Left ventricle myocardium inferior (tissue), 1 donor: ENCODE measurements around the gene ZKSCAN1. TPM values are rescaled to one million over a fixed set of nuclear protein-coding genes. Genes with fewer than 3 reads are reported as not detected.

Experiments used
- DNase-seq: peaks from one replicate; pipeline ENCODE4 v3.0.0-alpha.2; 2020
- H3K27ac ChIP-seq: fragments of 200-600 bp; replicated peaks from 2 replicates; pipeline ENCODE4 v1.8.0; 2021
- H3K27me3 ChIP-seq: fragments of 200-600 bp; 2 replicates; pipeline ENCODE4 v1.8.0; 2021; ENCODE audit warnings: low read depth
- H3K36me3 ChIP-seq: fragments of 200-600 bp; 2 replicates; pipeline ENCODE4 v1.8.0; 2021
- H3K4me1 ChIP-seq: fragments of 200-600 bp; 2 replicates; pipeline ENCODE4 v1.8.0; 2021
- H3K4me3 ChIP-seq: fragments of 200-600 bp; 2 replicates; pipeline ENCODE4 v1.8.0; 2021; ENCODE audit warnings: mild to moderate bottlenecking, moderate library complexity
- H3K9me3 ChIP-seq: fragments of 200-600 bp; replicated peaks from 2 replicates; pipeline ENCODE4 v1.8.0; 2021
- CTCF ChIP-seq: fragments of 200-600 bp; IDR thresholded peaks from 2 replicates; pipeline ENCODE4 v1.8.0; 2021; ENCODE audit warnings: antibody characterized with exemption, mild to moderate bottlenecking, borderline replicate concordance
- intact Hi-C: fragments of 100-400 bp; cut with micrococcal nuclease; formaldehyde crosslinking; loops from one replicate; pipeline ENCODE4 v1.11.0; 2022
- total RNA-seq: library from RNA; stranded (reverse); fragmentation: NEBNext Ultra II Directional; extraction: Animal tissue kit (Norgen Biotek cat#: 25700); gene quantifications from one replicate; pipeline ENCODE4 v1.2.1, GENCODE V29; 2021
- donor health status: DM: no; HTN: yes; CAD: no; lungs with severe emphysema.

The ZKSCAN1 gene
- total RNA-seq, 1 donor from 2014 or later, result 37.1 TPM

GRCh38 chr7:100065452-100066186 is 50.2 kb downstream of the ZKSCAN1 start:
- Histone ChIP-seq H3K4me1 (peaks cover 20% of the 10 kb centered on the region), H3K27me3 (no peaks in the 10 kb centered on the region), H3K27ac (peak overlapping the region; percentile 79), H3K36me3 (peaks cover 63% of the 10 kb centered on the region), H3K9me3 (peaks cover 19% of the 10 kb centered on the region), H3K4me3 (no peak overlapping the region)
- intact Hi-C loops, result no loop called here
- no peak for DNase-seq
- no peak for TF ChIP-seq CTCF

DNA sequence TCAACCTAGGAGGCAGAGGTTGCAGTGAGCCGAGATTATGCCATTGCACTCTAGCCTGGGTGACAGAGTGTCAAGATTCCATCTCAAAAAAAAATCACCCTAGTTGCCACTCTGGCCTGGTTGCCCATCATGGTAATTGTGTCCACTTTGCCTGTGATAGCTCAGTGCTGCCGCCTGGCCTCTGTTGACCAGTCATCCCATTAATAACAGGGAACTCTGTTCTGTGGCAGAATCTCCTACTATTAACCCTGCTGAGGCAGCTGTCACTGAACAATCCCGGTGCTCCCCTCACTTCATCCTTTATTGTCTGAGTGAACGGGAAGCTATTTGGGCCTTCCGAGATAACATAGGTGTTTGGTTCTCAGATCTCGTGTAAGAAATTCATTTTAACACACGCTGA is 51.6 kb downstream of the ZKSCAN1 start:
- Histone ChIP-seq H3K9me3 (peaks cover 32% of the 10 kb centered on the region), H3K27me3 (no peaks in the 10 kb centered on the region), H3K27ac (no peak overlapping the region), H3K4me3 (no peak overlapping the region), H3K4me1 (peaks cover 25% of the 10 kb centered on the region), H3K36me3 (peaks cover 64% of the 10 kb centered on the region)
- no peak for DNase-seq
- intact Hi-C loops, result no loop called here
- no peak for TF ChIP-seq CTCF

- no peaks in the 10 kb centered on the region for H3K27me3 ChIP-seq
- H3K4me3 ChIP-seq, result no peak overlapping the region
- no peak overlapping the region for H3K27ac ChIP-seq
- peaks cover 67% of the 10 kb centered on the region for H3K36me3 ChIP-seq
- DNase-seq, result no peak
- no peak for TF ChIP-seq CTCF
- intact Hi-C loops, result no loop called here
- peaks cover 24% of the 10 kb centered on the region for H3K4me1 ChIP-seq
- H3K9me3 ChIP-seq, result peaks cover 48% of the 10 kb centered on the region
Observed at GRCh38 chr7:100069991-100070390, 54.6 kb downstream of the ZKSCAN1 start.

GRCh38 chr7:100071018-100071723 is 55.8 kb downstream of the ZKSCAN1 start:
- DNase-seq, result no peak
- H3K4me3 ChIP-seq, result no peak overlapping the region
- TF ChIP-seq CTCF, result no peak
- intact Hi-C loops, result no loop called here
- H3K36me3 ChIP-seq, result peaks cover 79% of the 10 kb centered on the region
- peaks cover 48% of the 10 kb centered on the region for H3K9me3 ChIP-seq
- no peaks in the 10 kb centered on the region for H3K27me3 ChIP-seq
- H3K27ac ChIP-seq, result no peak overlapping the region
- peaks cover 13% of the 10 kb centered on the region for H3K4me1 ChIP-seq

DNA sequence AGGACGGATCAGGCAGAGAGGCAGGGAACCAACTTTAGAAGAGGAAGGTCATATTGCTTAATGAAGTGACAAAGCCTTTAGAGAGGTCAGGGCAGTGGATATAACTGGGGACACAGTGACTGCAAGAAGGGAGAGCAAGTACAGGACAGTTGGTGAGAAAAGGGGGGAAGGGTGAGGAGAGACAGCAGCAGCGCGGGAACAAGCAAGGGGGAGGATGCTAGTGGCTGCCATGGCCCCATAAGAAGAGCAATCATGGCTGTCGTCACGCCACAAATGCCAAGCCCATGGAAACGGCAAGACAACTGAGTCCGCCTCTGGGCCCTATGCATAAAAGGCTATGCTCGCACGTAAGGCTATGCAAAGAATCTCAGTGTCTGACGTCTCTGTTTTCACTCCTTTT is 57.1 kb downstream of the ZKSCAN1 start:
- Histone ChIP-seq H3K27me3 (no peaks in the 10 kb centered on the region), H3K9me3 (peaks cover 48% of the 10 kb centered on the region), H3K4me3 (no peak overlapping the region), H3K36me3 (peaks cover 92% of the 10 kb centered on the region), H3K4me1 (peaks cover 5% of the 10 kb centered on the region), H3K27ac (no peak overlapping the region)
- intact Hi-C loops, result no loop called here
- no peak for TF ChIP-seq CTCF
- no peak for DNase-seq
